WERI-Rb-1 (cell line): ENCODE measurements around the gene PELI2.
A peak's percentile ranks its signal among the peaks of the same experiment; 100 is the strongest.

ENCODE experiments used
- DNase-seq: peaks from one replicate; pipeline ENCODE4 v3.0.0-alpha.2; 2020
- H3K27ac ChIP-seq: fragments of 250-450 bp; sonication (Bioruptor Pico); 2 replicates; pipeline ENCODE4 v1.5.1; 2020; ENCODE audit warnings: mild to moderate bottlenecking, moderate library complexity
- H3K27me3 ChIP-seq: fragments of 250-450 bp; sonication (Bioruptor Pico); 2 replicates; pipeline ENCODE4 v1.5.1; 2021; ENCODE audit warnings: mild to moderate bottlenecking, low read depth, moderate library complexity; ENCODE audit not compliant: insufficient read depth, severe bottlenecking
- H3K36me3 ChIP-seq: fragments of 250-450 bp; sonication (Bioruptor Pico); 2 replicates; pipeline ENCODE4 v1.5.1; 2020; ENCODE audit warnings: mild to moderate bottlenecking, moderate library complexity
- H3K4me3 ChIP-seq: 2 replicates; pipeline ENCODE4 v1.5.1; 2011; ENCODE audit warnings: low read depth, mild to moderate bottlenecking, control low read depth, low read length
- H3K9me3 ChIP-seq: fragments of 250-450 bp; sonication (Bioruptor Pico); 2 replicates; pipeline ENCODE4 v1.5.1; 2021; ENCODE audit warnings: mild to moderate bottlenecking, moderate library complexity; ENCODE audit not compliant: severe bottlenecking
- CTCF ChIP-seq: IDR thresholded peaks from 2 replicates; pipeline ENCODE4 v1.5.1; 2011; ENCODE audit warnings: low read depth, mild to moderate bottlenecking, control low read depth, inconsistent platforms, low read length

Gene PELI2

GRCh38 chr14:56135001-56135400 is 16.8 kb downstream of the PELI2 start:
- Histone ChIP-seq H3K27me3 (no peaks in the 10 kb centered on the region), H3K36me3 (no peaks in the 10 kb centered on the region), H3K4me3 (no peak overlapping the region), H3K9me3 (no peaks in the 10 kb centered on the region), H3K27ac (no peak overlapping the region)
- DNase-seq = peak; percentile 58
- peak; percentile 18; the same call in 1 of the 2 replicates for TF ChIP-seq CTCF

GRCh38 chr14:56135668-56136067 is 17.5 kb downstream of the PELI2 start:
- Histone ChIP-seq H3K4me3 (no peak overlapping the region), H3K9me3 (no peaks in the 10 kb centered on the region), H3K27ac (no peak overlapping the region), H3K36me3 (no peaks in the 10 kb centered on the region), H3K27me3 (no peaks in the 10 kb centered on the region)
- no peak for DNase-seq
- no peak for TF ChIP-seq CTCF

- Histone ChIP-seq H3K27me3 (no peaks in the 10 kb centered on the region), H3K36me3 (no peaks in the 10 kb centered on the region), H3K4me3 (no peak overlapping the region), H3K27ac (no peak overlapping the region), H3K9me3 (no peaks in the 10 kb centered on the region)
- no peak for TF ChIP-seq CTCF
- no peak for DNase-seq
Measured at GRCh38 chr14:56136571-56137452, 18.6 kb downstream of the PELI2 start.

- Histone ChIP-seq H3K36me3 (no peaks in the 10 kb centered on the region), H3K4me3 (no peak overlapping the region), H3K9me3 (no peaks in the 10 kb centered on the region), H3K27me3 (no peaks in the 10 kb centered on the region), H3K27ac (no peak overlapping the region)
- TF ChIP-seq CTCF = no peak
- no peak for DNase-seq
Measured at GRCh38 chr14:56137453-56137807, 19.2 kb downstream of the PELI2 start.

GRCh38 chr14:56137849-56138248 is 19.6 kb downstream of the PELI2 start:
- H3K4me3 ChIP-seq = no peak overlapping the region
- H3K27ac ChIP-seq = no peak overlapping the region
- no peak for TF ChIP-seq CTCF
- H3K9me3 ChIP-seq = no peaks in the 10 kb centered on the region
- DNase-seq = no peak
- H3K36me3 ChIP-seq = no peaks in the 10 kb centered on the region
- no peaks in the 10 kb centered on the region for H3K27me3 ChIP-seq

- TF ChIP-seq CTCF = no peak
- peak overlapping the region; percentile 47 for H3K27ac ChIP-seq
- peak; percentile 80 for DNase-seq
- H3K27me3 ChIP-seq = no peaks in the 10 kb centered on the region
- no peaks in the 10 kb centered on the region for H3K36me3 ChIP-seq
- no peak overlapping the region for H3K4me3 ChIP-seq
- H3K9me3 ChIP-seq = no peaks in the 10 kb centered on the region
Measured at GRCh38 chr14:56138928-56139327, 20.7 kb downstream of the PELI2 start.
